GM23248 (cell line): Measurements from ENCODE around the gene PNKD. TPM values are rescaled to one million over a fixed set of nuclear protein-coding genes. Genes with fewer than 3 reads are reported as not detected.

Source experiments
- DNase-seq: peaks from one replicate; pipeline ENCODE4 v3.0.0-alpha.2; 2015
- H2AFZ ChIP-seq: fragments of 200-600 bp; sonication (generic); 2 replicates; pipeline ENCODE4 v1.6.1; 2016; ENCODE audit warnings: antibody characterized with exemption
- H3F3A ChIP-seq: fragments of 200-600 bp; sonication (generic); 2 replicates; pipeline ENCODE4 v1.6.1; 2016; ENCODE audit warnings: mild to moderate bottlenecking, antibody characterized with exemption, mixed run types; ENCODE audit not compliant: insufficient read depth
- H3K27ac ChIP-seq: fragments of 200-600 bp; sonication (generic); 2 replicates; pipeline ENCODE4 v1.5.1; 2016; ENCODE audit warnings: mild to moderate bottlenecking
- H3K27me3 ChIP-seq: fragments of 200-600 bp; sonication (generic); replicated peaks from 2 replicates; pipeline ENCODE4 v1.6.1; 2016; ENCODE audit warnings: mild to moderate bottlenecking; ENCODE audit not compliant: insufficient read depth
- H3K36me3 ChIP-seq: fragments of 200-600 bp; sonication (generic); 2 replicates; pipeline ENCODE4 v1.6.1; 2016; ENCODE audit warnings: low read depth, mild to moderate bottlenecking
- H3K4me1 ChIP-seq: fragments of 200-600 bp; sonication (generic); 2 replicates; pipeline ENCODE4 v1.6.1; 2016; ENCODE audit warnings: mild to moderate bottlenecking; ENCODE audit not compliant: insufficient read depth
- H3K4me2 ChIP-seq: fragments of 200-600 bp; sonication (generic); one replicate; pipeline ENCODE4 v1.6.1; 2016; ENCODE audit warnings: mild to moderate bottlenecking; ENCODE audit not compliant: unreplicated experiment
- H3K4me3 ChIP-seq: fragments of 200-600 bp; sonication (generic); 2 replicates; pipeline ENCODE4 v1.5.1; 2016; ENCODE audit warnings: mild to moderate bottlenecking
- H3K79me2 ChIP-seq: fragments of 200-600 bp; sonication (generic); 2 replicates; pipeline ENCODE4 v1.6.1; 2016; ENCODE audit warnings: mild to moderate bottlenecking; ENCODE audit not compliant: insufficient read depth
- H3K9ac ChIP-seq: fragments of 200-600 bp; sonication (generic); 2 replicates; pipeline ENCODE4 v1.6.1; 2016; ENCODE audit warnings: mild to moderate bottlenecking
- H3K9me2 ChIP-seq: fragments of 200-600 bp; sonication (generic); 2 replicates; pipeline ENCODE4 v1.6.1; 2016; ENCODE audit warnings: mixed run types, mild to moderate bottlenecking, moderate library complexity; ENCODE audit not compliant: insufficient read depth
- H3K9me3 ChIP-seq: fragments of 200-600 bp; sonication (generic); one replicate; pipeline ENCODE4 v1.6.1; 2017; ENCODE audit warnings: low read depth
- H4K20me1 ChIP-seq: fragments of 200-600 bp; sonication (generic); 2 replicates; pipeline ENCODE4 v1.6.0; 2016; ENCODE audit not compliant: insufficient read depth
- EZH2 ChIP-seq: fragments of 200-600 bp; sonication (generic); IDR thresholded peaks from 2 replicates; pipeline ENCODE4 v1.6.1; 2018; ENCODE audit warnings: antibody characterized with exemption, mild to moderate bottlenecking; ENCODE audit not compliant: insufficient read depth, poor library complexity, severe bottlenecking
- EZH2phosphoT487 ChIP-seq: fragments of 200-600 bp; sonication (generic); IDR thresholded peaks from 2 replicates; pipeline ENCODE4 v1.6.1; 2018; ENCODE audit warnings: antibody characterized with exemption, moderate library complexity, mild to moderate bottlenecking, low read depth; ENCODE audit not compliant: insufficient read depth
- WGBS, 2 experiments: methylation state at CpG; one replicate each; pipeline ENCODE4 v1.1.6; 2015 to 2017; ENCODE audit warnings: low lambda C conversion rate in 2 of 2, low coverage in 1 of 2; ENCODE audit errors: missing lambda C conversion rate in 2 of 2; 5-methylcytosine and 5-hydroxymethylcytosine counted together
- in situ Hi-C: fragments of 300-500 bp; cut with MboI; formaldehyde crosslinking; loops from 2 replicates; pipeline ENCODE4 v1.15.0; 2020
- polyA plus RNA-seq: library from polyadenylated mRNA; unstranded; fragments of >200 nt; fragmentation: Nextera tagmentation; extraction: Ambion mirVana; gene quantifications from 2 replicates; pipeline ENCODE4 v1.2.1, GENCODE V29; 2016
- total RNA-seq: library from RNA; depleted of rRNA; stranded (reverse); fragments of >200 nt; shearing (Covaris generic); gene quantifications from 2 replicates; pipeline ENCODE4 v1.2.3, GENCODE V29; 2014

PNKD gene
- total and polyA plus RNA-seq, 2 experiments from 2014 or later: 28.6 to 82.7 TPM

- in situ Hi-C loops: no loop called here
- DNase-seq: no peak
These were observed 8.7 kb upstream of the PNKD start for GRCh38 chr2:218261423-218262236.

GRCh38 chr2:218262237-218262600 lies 8.1 kb upstream of the PNKD start:
- Histone ChIP-seq H3K9ac (no peak overlapping the region), H4K20me1 (no peaks in the 10 kb centered on the region), H3K36me3 (no peaks in the 10 kb centered on the region; the same call in 1 of the 2 replicates), H3K9me3 (no peaks in the 10 kb centered on the region), H3K4me2 (no peak overlapping the region), H3K79me2 (peaks cover 7% of the 10 kb centered on the region), H2AFZ (no peak overlapping the region), H3K4me1 (peaks cover 18% of the 10 kb centered on the region), H3K27me3 (no peaks in the 10 kb centered on the region), H3K27ac (no peak overlapping the region), H3K4me3 (no peak overlapping the region), H3F3A (peaks cover 29% of the 10 kb centered on the region), H3K9me2 (no peaks in the 10 kb centered on the region)
- in situ Hi-C loops: no loop called here
- TF ChIP-seq EZH2 (no peak), EZH2phosphoT487 (no peak)
- DNase-seq: no peak
- 67 to 70% methylated on average over 6 of the region's 6 CpGs for WGBS, 2 experiments

More at GRCh38 chr2:218261423-218262236, 8.7 kb upstream of the PNKD start:
- Histone ChIP-seq H4K20me1 (no peaks in the 10 kb centered on the region), H3K9me3 (no peaks in the 10 kb centered on the region), H3K4me3 (no peak overlapping the region), H3K9ac (no peak overlapping the region), H3K27me3 (no peaks in the 10 kb centered on the region), H3K79me2 (0 out of 2 replicates have a peak, but pooled peaks cover 1% of the 10 kb centered on the region), H3K36me3 (no peaks in the 10 kb centered on the region; the same call in 1 of the 2 replicates), H3K9me2 (no peaks in the 10 kb centered on the region), H3K4me1 (peaks cover 18% of the 10 kb centered on the region), H3K27ac (no peak overlapping the region), H3F3A (peaks cover 35% of the 10 kb centered on the region), H3K4me2 (no peak overlapping the region), H2AFZ (no peak overlapping the region)
- TF ChIP-seq EZH2 (no peak), EZH2phosphoT487 (no peak)
- 48 to 49% methylated on average over 7 to 8 of the region's 8 CpGs for WGBS, 2 experiments

- in situ Hi-C loops: no loop called here
- no peak overlapping the region for H3K9ac ChIP-seq
- H3K79me2 ChIP-seq: peaks cover 14% of the 10 kb centered on the region
- DNase-seq: no peak
- H3K36me3 ChIP-seq: no peaks in the 10 kb centered on the region; the same call in 1 of the 2 replicates
- H3K4me1 ChIP-seq: peaks cover 18% of the 10 kb centered on the region
- H4K20me1 ChIP-seq: no peaks in the 10 kb centered on the region
- no peak overlapping the region for H3K4me2 ChIP-seq
- no peaks in the 10 kb centered on the region for H3K9me2 ChIP-seq
- H3K4me3 ChIP-seq: no peak overlapping the region
- 78 to 85% methylated on average over 37 to 39 of the region's 39 CpGs for WGBS, 2 experiments
- H3K9me3 ChIP-seq: no peaks in the 10 kb centered on the region
- peaks cover 22% of the 10 kb centered on the region for H3F3A ChIP-seq
- H3K27ac ChIP-seq: no peak overlapping the region
- H2AFZ ChIP-seq: no peak overlapping the region
- no peaks in the 10 kb centered on the region for H3K27me3 ChIP-seq
- TF ChIP-seq EZH2phosphoT487 (no peak), EZH2 (no peak)
These were observed 7.4 kb upstream of the PNKD start for GRCh38 chr2:218262631-218263586.
